GM21381 (cell line): ENCODE data around the gene CRIM1.
"Not testable (repeated sequence)": the region's sequence is repeated elsewhere in the genome, so short reads cannot be mapped to it uniquely, and the experiment has no call there.

Experiments used
- ATAC-seq: cut with Tn5 transposase; IDR thresholded peaks from one replicate; pipeline ENCODE4 v1.9.1; 2021; ENCODE audit warnings: mild to moderate bottlenecking, moderate library complexity; ENCODE audit not compliant: unreplicated experiment

The CRIM1 gene

GRCh38 chr2:36351291-36351690 lies 4.3 kb upstream of the CRIM1 start:
- ATAC-seq, result no peak

DNA sequence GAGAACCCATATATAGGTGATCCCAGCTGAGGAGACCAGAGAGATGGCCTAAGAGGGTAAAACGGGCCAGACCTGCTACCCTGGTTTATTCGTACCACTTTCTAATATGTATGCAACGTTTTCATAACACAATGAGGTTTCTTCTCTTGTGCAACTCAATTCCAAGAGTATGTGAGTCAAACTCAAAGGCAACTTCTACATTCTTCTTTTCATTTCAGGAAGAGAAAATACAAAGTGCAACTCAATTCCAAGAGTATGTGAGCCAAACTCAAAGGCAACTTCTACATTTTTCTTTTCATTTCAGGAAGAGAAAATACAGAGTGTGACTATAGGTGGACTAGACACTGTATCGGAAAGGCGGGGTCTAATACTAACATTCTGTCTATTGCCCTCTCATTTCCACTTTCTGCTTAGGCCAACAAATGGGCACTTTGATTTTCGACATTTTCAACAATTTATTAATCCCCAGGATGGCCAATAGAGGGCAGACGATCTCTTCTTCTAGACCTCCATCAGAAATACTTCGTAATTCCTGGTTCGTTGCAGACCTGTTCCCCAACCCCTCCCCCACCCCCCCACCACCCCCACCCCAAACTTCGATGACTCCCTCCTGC lies 3.7 kb upstream of the CRIM1 start:
- ATAC-seq, result no peak

DNA sequence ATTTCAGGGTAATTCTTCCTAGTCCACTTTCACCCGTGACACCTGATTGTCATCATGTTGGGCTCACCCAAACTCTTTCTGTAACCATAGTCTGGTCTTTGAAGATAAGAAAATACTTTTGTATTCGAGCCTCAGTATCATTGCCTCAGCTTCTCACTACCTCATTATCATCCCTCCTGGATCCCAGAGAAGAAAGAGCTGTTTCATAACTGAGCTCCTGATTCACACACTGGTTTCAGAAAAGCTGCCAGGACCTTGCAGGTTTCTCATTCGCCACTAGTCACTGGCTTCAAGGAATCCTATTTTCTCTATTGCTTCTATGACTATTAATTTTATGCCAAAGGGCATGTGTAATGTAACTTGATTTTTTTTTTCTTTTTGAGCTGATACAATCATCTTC lies 2.9 kb upstream of the CRIM1 start:
- ATAC-seq, result no peak

GRCh38 chr2:36354811-36355150 lies 797 bp upstream of the CRIM1 start:
- ATAC-seq, result no peak

- peak; percentile 26 for ATAC-seq
These were observed 316 bp downstream of the CRIM1 start for GRCh38 chr2:36355890-36356297.

DNA sequence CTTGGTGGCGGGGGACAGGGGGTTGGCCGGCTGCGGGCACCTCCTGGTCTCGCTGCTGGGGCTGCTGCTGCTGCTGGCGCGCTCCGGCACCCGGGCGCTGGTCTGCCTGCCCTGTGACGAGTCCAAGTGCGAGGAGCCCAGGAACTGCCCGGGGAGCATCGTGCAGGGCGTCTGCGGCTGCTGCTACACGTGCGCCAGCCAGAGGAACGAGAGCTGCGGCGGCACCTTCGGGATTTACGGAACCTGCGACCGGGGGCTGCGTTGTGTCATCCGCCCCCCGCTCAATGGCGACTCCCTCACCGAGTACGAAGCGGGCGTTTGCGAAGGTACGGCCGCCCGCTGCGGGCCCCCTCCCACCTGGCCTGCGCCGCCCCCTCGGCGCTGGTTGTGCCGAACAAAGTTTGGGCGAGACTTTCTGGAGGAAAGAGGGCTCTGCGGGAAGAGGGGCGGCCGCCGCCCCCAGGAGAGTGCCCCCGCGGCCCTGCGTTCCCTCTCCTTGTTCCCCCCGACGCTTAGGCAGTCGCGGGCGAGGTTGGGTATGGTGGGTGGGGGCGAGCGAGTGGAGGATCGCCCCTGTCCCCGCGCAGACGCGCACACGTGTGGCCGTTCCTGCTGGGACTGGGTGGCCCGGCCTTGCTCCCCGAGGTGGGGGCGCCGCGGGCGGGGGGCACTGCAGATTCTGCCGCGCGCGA lies 866 bp downstream of the CRIM1 start:
- ATAC-seq, result no peak

DNA sequence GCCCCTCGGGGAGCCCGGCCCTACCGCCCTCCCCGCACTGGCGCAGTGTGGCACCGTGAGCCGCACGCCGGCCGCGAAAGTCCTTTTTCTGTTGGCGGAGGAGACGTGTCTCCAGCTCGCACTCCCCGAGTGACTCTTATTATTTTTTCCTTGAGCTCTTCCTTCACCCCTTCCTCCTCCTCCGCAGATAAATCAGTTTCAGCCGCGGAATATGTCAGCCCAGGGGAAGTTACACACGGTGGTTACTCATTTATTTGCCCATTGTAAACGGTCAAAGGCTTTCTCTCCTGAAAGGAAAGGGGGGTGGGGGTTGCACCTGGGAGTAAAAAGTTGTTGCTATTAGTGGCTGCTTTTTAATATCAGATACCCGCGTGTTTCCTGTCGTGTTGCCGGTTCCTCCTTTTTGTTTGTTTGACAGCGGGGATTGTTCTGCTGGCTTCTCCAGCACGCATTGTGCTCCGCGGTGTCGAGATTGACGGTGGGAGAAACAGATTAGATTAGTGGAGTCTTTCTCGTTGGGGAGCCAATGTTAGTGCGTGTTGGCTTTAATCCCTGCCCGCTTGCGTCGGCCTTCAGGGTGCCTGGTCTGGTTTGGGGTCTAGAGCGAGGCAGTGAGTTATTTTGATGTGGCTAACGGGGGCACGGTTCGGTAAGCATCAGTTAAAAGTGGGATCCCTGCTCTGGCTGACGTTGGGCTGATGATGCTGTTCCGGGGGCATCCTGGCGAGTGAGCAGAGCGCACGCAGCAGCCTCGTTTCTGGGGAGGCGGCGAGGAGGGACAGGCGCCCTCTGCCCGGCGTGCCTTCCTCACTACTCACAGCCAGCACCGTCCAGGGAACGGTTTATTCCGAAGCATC lies 1.6 kb downstream of the CRIM1 start:
- ATAC-seq, result peak; percentile 33

DNA sequence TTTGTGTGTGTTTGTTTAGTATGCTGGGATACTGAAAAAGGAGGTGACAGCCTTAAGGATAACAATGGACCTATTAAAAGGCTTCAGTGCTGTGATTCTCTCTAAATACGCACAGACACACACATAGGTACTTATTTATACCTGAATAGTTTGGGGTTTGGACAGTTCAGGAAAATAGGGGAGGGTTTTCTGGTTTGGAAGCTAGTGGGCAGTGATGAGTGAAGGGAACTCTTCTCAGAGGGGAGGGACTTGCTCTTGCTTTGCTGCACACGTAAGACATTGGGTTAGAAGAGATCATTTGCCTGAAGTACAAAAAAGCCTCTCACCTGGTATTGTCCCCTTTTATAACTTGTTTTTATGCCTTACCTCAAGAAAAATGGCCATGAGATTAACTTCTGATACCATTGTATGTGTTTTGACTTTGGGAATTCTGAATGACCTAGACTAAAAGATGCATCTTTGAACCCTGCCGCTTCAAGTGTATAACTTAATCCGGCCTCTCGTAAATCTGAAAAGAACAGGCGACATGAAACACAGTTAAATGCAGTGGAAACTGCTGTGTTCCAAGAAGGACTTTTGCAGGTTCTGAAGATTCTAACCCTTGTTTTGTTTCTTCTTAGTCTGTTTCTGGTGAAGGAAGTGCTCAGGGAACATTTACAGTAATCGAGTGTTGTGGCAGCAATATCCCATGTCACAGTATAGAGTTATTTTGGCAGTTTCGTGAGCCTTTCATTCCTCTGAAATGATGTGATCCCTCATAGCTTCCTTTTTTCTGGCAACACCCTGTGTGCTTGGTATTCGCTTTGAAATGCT lies 2.5 kb downstream of the CRIM1 start:
- ATAC-seq, result no peak

DNA sequence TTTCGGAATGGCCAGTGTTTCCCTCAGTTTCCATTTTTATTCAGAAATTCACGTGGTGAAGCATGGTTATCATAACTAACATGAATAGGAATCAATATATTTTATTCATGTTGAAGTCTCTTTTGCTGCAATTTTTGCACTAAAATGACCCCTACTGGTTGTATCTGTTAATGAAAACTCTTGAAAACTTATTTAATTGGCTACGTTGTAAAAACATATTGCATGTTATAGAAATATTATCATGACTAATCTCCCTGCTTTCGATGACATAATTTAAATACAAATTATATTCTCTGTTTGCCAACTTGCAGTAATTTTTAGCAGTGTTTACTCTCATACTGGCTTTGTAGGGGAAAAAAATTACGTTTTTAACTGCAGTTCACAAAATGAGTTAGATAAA lies 3.5 kb downstream of the CRIM1 start:
- ATAC-seq, result no peak

DNA sequence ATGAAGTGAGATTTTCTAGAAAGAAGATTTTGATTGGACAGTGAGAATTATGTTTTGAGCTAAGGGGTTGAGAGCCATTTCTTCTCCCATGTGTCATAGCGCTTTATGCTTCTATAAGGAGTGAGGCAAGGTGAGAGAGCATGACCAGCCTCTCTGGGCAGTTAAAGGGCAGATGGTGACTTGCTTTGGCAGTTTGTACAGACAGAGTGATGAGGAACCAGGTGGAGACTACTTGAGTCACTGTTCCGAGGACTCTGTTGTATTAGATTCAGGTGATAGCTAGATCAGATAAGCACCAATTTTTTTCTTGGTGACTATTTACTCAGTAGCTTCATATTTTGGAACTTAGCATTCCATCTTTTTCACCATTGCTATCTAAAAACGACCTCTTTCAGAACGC lies 4.5 kb downstream of the CRIM1 start:
- no peak for ATAC-seq

GRCh38 chr2:36360834-36361233 lies 5.3 kb downstream of the CRIM1 start:
- no peak for ATAC-seq

DNA sequence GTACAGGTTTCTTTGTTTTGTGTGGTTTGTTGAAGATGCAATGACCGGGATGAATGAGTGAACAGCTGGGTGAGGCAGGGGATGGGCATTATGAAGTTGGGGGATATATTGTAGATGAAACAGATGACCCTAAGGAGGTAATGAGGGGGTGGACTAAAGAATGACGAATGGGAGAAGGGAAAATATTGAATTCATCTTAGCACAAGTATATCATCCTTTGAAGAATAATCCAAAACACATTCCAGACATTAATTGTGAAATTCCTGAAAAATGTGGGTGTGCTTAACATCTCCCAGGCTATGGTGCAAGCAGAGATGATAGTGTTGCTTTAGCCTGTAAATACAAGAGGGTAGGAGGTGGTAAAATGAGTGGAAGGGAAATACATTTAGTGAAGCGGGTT lies 5.8 kb downstream of the CRIM1 start:
- ATAC-seq, result no peak

- no peak for ATAC-seq
These were observed 6.7 kb downstream of the CRIM1 start for GRCh38 chr2:36362291-36362690.

DNA sequence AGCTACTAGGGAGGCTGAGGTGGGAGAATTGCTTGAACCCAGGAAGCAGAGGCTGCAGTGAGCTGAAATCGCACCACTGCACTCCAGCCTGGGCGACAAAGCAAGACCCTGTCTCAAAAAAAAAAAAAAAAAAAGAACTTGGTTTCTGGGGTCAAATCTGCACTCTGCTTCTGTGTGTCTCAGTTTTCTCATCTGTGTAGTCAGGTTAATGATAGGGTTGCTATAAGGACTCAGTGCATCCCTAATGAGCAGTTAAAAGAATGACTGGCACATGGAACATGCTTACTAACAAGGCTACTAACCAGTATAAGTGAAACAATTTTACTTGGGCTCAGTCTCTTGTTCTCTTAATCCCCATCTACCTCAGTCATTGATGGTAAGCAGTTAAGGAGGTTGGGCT lies 7.5 kb downstream of the CRIM1 start:
- ATAC-seq, result not testable (repeated sequence)

DNA sequence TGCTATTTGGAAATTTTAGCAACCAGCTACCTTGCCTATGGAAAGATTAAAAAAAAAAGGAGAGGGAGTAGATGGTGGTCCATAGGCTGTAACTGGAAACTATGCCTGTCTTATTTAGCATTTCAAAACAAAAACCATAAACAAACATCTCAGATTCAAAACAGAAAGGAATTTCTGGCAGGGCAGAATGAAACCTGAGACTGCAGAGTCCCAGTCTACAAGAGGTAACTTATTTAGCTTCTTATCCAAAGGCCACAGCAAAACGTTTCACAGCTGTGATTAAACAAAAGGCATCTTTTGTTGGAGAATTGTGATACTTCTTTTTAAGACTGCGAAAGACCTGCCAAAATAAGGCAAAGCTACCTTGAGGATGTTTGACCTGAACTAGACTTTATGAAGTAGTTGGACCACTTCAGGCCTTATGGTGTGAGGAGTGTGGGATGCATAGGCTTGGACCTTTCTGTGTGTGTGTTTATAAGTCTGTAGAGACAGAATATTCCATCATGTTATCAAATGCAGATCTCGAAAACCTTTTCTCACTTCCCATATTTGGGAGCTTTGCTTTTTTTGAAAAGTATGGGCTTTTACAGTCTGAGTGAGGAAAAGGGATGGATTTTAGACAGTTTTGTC lies 11.0 kb downstream of the CRIM1 start:
- ATAC-seq, result no peak

- no peak for ATAC-seq
These were observed 11.9 kb downstream of the CRIM1 start for GRCh38 chr2:36367486-36367885.

GRCh38 chr2:36367895-36368353 lies 12.3 kb downstream of the CRIM1 start:
- ATAC-seq, result no peak

DNA sequence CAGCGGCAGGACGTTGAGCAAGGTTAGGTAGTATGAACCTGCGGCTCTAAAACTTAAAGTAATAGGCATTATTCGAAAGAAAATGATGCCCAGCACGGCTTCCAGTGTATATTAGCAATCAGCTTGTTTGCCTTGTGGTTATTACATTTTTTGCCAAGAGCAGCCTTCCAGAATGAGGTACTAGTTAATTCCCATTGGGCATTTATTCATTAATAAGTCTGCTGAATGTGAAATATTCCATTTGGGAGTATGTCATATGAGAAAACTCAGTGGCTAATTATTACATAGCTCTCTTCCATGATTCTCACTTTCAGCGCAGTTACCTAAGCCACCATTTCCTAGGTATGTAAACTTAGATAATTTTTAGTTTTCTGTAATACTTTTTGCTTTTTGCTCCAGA lies 12.9 kb downstream of the CRIM1 start:
- ATAC-seq, result no peak

GRCh38 chr2:36369163-36369562 lies 13.6 kb downstream of the CRIM1 start:
- no peak for ATAC-seq

GRCh38 chr2:36369716-36370115 lies 14.1 kb downstream of the CRIM1 start:
- no peak for ATAC-seq

DNA sequence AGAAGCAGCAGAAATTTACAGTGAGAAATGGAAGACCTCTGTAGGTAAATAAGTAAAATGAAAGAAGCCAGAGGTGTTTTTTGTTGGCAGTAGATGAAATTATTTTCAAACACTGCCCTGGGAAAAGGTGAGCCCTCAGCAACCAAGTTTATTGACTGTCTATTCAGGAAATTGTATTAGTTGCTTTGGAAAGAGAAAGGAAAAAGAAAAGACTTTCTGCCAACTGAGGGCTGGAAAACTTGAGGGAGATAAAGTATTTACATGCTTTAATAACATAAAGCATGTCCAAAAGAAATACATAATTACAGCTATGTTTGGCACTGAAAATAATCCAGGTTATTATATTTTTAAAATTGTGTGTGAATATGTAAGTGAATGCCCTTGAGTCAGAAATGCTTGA lies 14.7 kb downstream of the CRIM1 start:
- no peak for ATAC-seq
